CD4-positive, alpha-beta T cell treated with Interleukin-17A for 4 hours (primary cell): ENCODE results near the gene PRELID3B.
A peak's percentile ranks its signal among the peaks of the same experiment; 100 is the strongest.

Experiments
- DNase-seq: peaks from one replicate; pipeline ENCODE4 v3.0.0-alpha.2; 2020; ENCODE audit warnings: mixed read lengths

PRELID3B gene

GRCh38 chr20:59007665-59008511, 34.7 kb downstream of the PRELID3B start:
- no peak for DNase-seq

- peak; percentile 63 for DNase-seq
These were observed 35.5 kb downstream of the PRELID3B start, which contains the start of gene CTSZ for GRCh38 chr20:59006864-59007664. Gene CTSZ, minus strand, starts transcription at chr20:59007254. Its CDS starts 126 bp downstream, at chr20:59007128.

- DNase-seq = no peak
These were observed 36.3 kb downstream of the PRELID3B start for GRCh38 chr20:59006167-59006863.

- no peak for DNase-seq
These were observed 36.9 kb downstream of the PRELID3B start for GRCh38 chr20:59005523-59006166.

GRCh38 chr20:59004763-59005522, 37.6 kb downstream of the PRELID3B start:
- DNase-seq = peak; percentile 76

- peak; percentile 64 for DNase-seq
These were observed 38.2 kb downstream of the PRELID3B start for GRCh38 chr20:59004493-59004762.

DNA sequence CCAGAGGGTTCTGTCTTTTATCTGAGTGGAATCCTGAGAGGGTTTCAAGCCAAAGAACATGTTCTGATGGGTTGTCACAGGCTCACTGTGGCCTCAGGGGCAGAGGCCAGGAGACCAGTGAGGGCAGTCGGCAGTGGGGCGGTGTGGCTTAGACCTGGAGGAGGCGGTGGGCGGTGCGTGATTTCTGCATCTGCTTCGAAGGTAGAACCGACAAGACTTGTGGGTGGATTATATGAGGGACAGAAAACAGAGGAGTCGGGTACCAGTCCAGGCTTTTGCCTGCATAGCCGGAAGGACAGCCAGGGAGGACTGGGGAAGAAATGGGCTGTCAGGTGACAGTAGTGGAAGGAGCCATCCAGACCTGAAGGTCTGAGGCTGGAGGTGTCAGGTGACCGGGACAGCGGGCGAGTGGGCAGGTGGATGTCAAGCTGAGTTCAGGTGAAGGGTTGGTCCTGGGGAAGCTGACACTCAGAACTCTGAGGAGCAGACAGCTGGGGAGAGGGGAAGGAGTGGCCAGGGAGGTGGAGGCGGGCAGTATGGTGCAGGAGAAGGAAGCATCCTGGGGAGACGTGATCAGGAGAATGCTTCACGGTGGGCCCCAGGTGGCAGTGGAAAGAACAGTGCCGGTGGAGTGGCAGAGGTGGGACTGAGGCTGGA, 38.6 kb downstream of the PRELID3B start:
- no peak for DNase-seq

DNA sequence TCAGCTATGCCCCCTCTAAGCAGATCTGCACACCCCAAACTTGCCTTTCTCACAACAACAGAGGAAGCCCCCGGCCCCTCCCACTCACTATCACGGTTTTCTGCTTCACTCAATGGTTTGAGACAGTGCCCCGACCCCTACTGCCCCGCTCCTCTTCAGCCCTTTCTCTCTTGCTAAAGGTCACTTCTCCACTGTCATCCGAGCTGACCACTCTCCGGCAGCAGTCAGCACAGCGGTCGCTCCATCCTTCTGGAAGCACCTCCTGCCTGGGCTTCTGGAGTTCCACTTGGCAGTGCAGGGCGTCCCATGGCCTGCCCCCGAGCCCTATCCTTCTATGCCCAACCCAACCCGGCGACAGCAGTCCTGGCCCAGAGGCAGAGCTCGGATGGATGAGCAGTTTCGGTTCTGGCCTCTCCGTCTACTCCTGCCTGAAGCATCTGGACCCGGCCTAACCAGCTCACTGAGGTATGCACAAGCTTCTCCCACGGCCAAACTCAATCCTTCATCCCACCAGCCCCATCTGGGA, 39.6 kb downstream of the PRELID3B start:
- no peak for DNase-seq

DNA sequence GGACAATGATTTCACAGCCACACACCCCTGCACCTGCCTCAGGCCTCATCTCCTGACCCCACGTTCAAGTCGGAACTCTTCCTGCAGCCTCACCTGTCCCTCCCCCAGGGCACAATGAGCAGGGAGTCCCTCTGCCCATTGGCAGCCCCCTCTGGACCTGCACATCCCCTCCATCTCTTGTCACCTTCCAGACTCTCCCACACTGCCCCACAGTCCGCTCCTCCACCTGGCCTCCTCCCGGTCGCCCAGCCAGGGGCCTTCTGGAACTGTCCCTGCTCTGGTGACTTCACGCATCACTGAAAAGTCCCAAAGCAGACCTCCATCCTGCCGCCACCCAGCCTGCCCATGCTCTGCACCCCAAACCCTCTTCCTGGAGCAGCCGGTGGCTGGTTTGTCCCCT, 40.2 kb downstream of the PRELID3B start:
- no peak for DNase-seq

- no peak for DNase-seq
These were observed 41.0 kb downstream of the PRELID3B start for GRCh38 chr20:59001449-59002171.

DNA sequence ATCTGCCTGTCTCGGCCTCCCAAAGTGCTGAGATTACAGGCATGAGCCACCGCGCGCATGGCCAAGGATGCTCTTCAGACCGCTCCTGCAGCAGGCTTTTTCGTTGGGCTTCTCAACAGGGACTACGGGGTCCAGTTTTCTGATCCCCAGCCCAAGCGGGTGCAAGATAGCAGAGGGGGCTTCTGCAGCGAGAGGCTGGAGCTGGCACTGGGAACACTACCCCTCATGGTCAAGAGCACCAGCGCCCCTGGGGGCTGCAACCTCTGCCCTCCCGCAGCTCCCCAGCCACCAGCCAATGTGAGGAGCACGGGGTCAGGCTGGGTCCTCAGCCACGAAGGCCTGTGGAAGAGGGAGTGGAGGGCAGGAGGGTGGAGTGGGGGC, 41.5 kb downstream of the PRELID3B start:
- no peak for DNase-seq

DNA sequence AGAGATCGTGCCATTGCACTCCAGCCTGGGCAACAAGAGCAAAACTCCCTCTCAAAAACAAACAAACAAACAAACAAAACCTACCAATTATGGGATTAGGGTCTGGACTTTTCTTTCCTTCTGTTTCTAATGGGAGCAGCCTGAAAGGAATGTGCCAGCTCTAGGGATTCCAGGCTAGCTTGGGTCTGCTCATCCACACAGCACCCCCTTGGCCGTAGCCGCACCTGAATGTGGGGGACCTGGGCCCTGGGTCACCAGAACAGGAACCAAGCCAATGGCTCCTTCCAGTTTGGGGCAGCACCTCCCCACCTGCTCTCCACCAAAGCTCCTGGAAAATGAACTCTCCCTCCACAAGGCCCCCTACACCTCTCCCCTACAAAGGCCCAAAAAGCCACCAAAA, 42.3 kb downstream of the PRELID3B start:
- DNase-seq = no peak

DNA sequence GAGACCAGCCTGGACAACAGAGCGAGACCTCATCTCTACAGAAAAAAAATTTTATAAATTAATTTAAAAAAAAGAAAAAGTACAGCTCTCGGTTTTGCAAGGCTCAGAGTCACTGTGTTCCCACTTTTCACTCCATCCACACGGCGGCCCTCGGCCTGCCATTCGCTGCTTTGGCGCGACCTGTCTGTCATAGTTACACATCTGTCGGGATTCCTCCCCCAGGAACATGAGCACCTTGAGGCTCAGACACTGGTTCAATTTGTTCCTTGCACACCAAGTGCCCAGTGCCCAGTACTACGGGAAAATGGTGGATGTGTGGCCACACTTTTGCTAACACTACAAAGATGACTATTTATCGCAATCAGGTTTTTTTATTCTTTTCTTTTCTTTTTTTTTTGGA, 43.9 kb downstream of the PRELID3B start:
- DNase-seq = no peak

- no peak for DNase-seq
These were observed 45.3 kb downstream of the PRELID3B start for GRCh38 chr20:58997141-58997770.

DNA sequence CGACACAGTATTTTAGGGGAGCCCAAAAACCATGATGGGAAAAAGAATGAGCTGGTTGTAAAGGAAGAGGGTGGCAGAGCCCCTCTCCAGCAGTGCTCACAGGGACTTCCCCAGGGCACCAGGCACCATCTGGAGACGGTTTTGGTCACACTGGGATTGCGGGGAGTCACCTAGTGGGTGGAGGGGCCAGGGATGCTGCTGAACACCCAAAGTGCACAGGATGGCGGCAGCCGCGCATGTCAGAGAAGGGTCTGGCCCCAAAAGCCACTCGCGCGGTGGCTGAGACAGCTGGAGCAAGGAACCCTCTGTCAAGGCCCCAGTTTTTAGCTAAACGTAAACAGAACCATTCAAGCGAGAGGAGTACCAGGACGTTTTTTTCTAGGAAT, 46.4 kb downstream of the PRELID3B start:
- no peak for DNase-seq

GRCh38 chr20:58995461-58996225, 46.9 kb downstream of the PRELID3B start:
- no peak for DNase-seq

DNA sequence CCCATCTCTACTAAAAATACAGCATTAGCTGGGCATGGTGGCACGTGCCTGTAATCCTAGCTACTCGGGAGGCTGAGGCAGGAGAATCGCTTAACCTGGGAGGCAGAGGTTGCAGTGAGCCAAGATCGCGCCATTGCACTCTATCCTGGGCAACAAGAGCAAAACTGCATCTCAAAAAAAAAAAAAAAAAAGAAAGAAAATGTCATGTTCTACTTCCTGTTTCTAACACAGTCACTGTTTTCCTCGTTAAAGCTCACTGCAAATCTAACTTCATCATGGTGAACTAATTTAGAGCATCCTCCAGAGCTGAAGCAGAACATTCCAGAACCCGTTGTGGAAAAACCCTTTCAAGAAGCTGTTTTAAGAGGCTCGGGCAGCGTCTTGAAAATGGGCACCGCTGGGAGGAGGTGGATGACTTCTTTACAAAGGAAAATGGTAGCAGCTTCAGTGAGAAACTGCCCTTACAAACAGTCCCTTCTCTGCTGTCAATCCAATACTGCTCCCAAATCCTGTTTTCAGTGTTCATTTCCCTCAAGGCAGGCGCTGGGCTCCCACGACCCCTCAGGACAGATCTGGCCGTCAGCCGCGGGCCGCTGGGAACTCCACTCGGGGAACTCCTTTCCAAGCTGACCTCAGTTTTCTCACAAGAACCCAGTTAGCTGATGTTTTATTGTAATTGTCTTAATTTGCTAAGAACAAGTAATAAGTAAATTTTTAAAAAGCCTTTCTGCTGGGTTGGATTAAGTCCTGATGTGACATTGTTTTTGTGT, 48.0 kb downstream of the PRELID3B start:
- DNase-seq = no peak
